HG02870 (cell line): ENCODE data around the gene ZSCAN2.
A peak's percentile ranks its signal among the peaks of the same experiment; 100 is the strongest.
"Not testable (repeated sequence)": the region's sequence is repeated elsewhere in the genome, so short reads cannot be mapped to it uniquely, and the experiment has no call there.

Experiments
- ATAC-seq: cut with Tn5 transposase; IDR thresholded peaks from one replicate; pipeline ENCODE4 v1.9.1; 2021; ENCODE audit warnings: mild to moderate bottlenecking, moderate library complexity; ENCODE audit not compliant: unreplicated experiment

ZSCAN2 gene

GRCh38 chr15:84634228-84634837 lies 33.5 kb downstream of the ZSCAN2 start:
- ATAC-seq = no peak

- no peak for ATAC-seq
These were observed 37.3 kb downstream of the ZSCAN2 start for GRCh38 chr15:84638103-84638502.

- ATAC-seq = not testable (repeated sequence)
These were observed 41.1 kb downstream of the ZSCAN2 start for GRCh38 chr15:84641871-84642270.

- not testable (repeated sequence) for ATAC-seq
These were observed 41.8 kb downstream of the ZSCAN2 start for GRCh38 chr15:84642640-84643039.

GRCh38 chr15:84643838-84644237 lies 43.0 kb downstream of the ZSCAN2 start:
- ATAC-seq = no peak

- no peak for ATAC-seq
These were observed 44.7 kb downstream of the ZSCAN2 start for GRCh38 chr15:84645496-84645895.

- ATAC-seq = no peak
These were observed 45.2 kb downstream of the ZSCAN2 start for GRCh38 chr15:84645997-84646396.

- ATAC-seq = no peak
These were observed 46.9 kb downstream of the ZSCAN2 start for GRCh38 chr15:84647726-84648125.

- ATAC-seq = no peak
These were observed 47.7 kb downstream of the ZSCAN2 start for GRCh38 chr15:84648539-84648938.

- no peak for ATAC-seq
These were observed 48.9 kb downstream of the ZSCAN2 start for GRCh38 chr15:84649706-84650105.

- ATAC-seq = no peak
These were observed 52.7 kb downstream of the ZSCAN2 start for GRCh38 chr15:84653584-84653909.

GRCh38 chr15:84653910-84654688 lies 53.3 kb downstream of the ZSCAN2 start, which contains the start of gene WDR73:
WDR73 (minus strand) TSS chr15:84654283; CDS start chr15:84654274, 9 bp downstream.
- peak; percentile 83 for ATAC-seq

- no peak for ATAC-seq
These were observed 54.1 kb downstream of the ZSCAN2 start for GRCh38 chr15:84654689-84655453.

- ATAC-seq = no peak
These were observed 56.2 kb downstream of the ZSCAN2 start for GRCh38 chr15:84656972-84657371.

- ATAC-seq = no peak
These were observed 56.9 kb downstream of the ZSCAN2 start for GRCh38 chr15:84657748-84658079.

GRCh38 chr15:84658080-84658787 lies 57.4 kb downstream of the ZSCAN2 start, which contains the start of gene NMB:
NMB (minus strand) TSS chr15:84658199; CDS start chr15:84658152, 47 bp downstream.
- ATAC-seq = peak; percentile 43

GRCh38 chr15:84658788-84659411 lies 58.1 kb downstream of the ZSCAN2 start:
- no peak for ATAC-seq

- ATAC-seq = no peak
These were observed 59.3 kb downstream of the ZSCAN2 start for GRCh38 chr15:84659904-84660781.

- ATAC-seq = no peak
These were observed 60.2 kb downstream of the ZSCAN2 start for GRCh38 chr15:84661001-84661400.

- no peak for ATAC-seq
These were observed 65.6 kb downstream of the ZSCAN2 start for GRCh38 chr15:84666373-84666772.
